Measurements from ENCODE around the gene AGTPBP1.

The AGTPBP1 gene

GRCh38 chr9:85528607-85529006, 213.1 kb downstream of the AGTPBP1 start:
- DNase-seq, result no peak

GRCh38 chr9:85528142-85528541, 213.6 kb downstream of the AGTPBP1 start:
- DNase-seq, result no peak

DNA sequence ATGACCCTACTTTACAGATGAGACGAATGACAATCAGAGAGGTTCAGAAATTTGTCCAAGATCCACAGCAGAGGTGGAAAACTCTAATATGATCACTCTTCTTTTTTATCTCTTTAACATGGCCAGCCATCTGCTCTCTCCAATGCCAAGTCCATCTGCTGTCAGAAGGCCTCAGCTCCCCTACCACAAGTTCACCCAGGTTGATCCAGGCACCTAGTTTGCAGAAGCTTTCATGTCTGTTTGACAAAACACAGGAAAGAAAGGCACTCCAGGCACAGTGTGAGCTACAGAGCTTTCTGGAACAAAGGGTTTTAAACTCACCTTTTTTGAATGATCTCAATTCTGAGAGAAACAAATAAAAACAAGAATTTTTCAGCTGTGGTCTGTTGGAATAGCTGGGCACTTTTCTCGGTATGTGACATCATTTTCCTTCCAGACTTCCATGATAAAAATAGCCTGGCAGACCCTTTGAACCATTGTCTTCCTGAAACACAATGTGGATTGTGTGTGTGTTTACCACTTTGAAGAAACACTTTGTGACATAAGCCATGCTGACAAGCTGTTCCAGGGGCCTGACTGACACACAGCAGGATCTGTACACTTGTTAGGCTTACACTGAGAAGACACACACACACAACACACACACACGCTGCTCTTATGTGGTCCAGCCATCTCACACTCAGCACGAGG, 214.3 kb downstream of the AGTPBP1 start:
- DNase-seq, result no peak

DNA sequence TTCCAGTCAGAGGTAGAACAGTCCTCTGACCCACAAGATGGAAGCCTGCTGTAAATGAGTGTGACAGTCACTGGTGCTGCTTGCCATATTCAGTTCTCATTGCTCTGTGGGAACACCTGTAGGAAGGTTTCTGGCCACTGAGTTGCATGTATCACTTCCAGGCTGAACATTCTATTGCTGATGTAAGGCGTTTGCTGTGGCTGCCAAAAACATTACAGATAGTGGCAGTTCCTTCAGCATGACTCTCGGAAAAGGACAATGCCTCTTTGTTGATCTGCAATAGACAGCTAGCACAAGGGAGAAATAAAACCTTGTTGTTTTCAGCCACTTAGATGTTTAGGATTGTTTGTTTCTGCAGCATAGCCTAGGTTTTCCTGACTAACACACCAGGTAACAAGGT, 217.2 kb downstream of the AGTPBP1 start:
- DNase-seq, result no peak

GRCh38 chr9:85523202-85523601, 218.6 kb downstream of the AGTPBP1 start:
- DNase-seq, result no peak

DNA sequence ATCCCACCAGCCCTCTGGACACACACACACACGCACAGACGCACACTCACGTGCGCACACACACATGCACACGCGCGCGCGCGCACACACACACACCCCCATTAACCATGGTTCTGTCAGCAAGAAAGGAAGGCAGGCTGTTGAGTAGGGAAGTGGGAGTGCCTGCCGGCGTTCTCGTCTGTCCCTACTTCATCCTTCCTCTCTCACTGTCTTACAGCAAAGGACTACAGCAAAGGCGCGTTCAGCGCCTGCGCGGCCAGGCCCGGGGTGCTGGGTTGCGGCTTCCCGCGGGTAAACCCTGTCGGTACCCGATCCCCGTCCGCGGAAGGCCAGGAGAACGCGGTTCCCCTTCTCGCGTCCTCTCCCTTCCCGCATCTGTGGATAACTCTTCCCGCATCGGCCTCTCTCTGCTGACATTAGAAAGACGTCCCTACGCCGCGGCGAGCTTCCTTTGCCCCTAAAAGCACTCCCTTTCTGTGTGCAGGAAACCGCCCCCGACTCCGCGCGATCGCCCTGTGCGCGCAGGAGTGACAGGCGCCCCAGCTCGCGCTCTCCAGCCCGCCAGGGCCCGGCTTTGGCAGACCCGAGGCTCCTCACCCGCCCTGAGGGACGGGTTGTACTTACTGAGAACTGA, 219.2 kb downstream of the AGTPBP1 start:
- DNase-seq, result peak; percentile 47

DNA sequence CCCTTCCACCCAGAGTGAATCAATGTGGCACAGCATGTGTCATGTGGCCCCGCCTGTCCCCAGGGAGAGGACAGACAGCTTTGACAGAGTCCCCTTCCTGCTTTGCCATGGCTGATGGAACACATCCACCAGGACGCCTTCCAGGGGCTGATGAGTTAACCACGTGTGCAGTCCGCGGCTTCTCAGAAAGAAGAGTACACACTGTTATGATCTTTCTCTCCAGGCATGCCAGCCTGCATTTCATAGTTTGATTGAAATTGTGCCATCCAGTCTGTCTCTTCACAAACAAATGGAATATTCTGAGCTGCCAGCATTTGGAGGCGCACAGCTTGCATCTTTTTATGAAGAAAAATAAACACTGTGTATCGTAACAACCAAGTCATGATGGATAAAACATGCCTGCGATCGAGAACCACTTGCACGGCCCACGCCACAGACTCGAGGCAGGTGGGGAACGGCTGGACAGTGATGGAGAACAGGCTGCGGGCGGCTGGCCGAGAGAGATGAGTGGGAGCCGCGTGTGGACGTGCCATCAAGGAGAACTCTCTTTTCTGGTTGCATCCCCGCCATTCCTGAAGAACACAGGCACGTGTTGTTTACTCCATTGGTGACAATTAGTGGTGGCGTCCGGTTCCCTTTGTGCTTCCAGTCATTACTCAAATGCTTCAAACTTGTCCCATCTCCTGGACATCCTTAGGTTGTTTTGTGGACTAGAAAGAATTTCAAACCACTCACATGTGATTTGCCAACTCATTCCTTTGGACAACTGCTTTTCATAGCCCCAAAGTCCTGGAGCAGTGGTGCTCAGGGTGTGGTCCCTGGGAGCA, 220.2 kb downstream of the AGTPBP1 start:
- no peak for DNase-seq

DNA sequence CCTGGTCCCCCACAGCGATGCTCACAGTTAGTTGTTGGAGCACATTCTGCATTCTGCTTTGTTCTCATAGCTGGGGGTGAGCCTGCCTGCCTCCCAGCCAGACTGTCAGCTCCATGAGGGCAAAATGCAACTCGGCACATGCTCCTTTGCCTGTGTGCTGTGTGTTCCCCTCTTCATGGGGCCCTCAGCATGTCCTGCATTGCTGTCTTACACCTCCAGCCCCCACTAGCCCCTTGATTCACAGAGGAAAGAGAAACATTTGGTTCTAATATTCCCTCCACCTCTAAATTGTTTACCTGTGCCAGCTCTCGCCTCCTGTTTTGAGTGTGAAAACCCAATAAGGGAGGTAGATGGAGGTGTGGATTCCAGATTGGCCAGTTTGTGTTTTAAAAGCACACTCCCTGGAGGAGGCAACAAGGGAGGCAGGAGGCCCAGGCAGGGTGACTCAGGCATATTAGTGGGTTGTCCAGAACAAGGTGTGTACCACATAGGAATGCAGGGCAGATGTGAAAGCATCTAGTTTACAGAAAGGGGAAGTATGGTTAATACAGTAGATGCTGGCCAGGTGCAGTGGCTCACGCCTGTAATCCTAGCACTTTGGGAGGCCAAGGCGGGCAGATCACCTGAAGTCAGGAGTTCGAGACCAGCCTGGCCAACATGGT, 224.6 kb downstream of the AGTPBP1 start:
- no peak for DNase-seq

- no peak for DNase-seq
Measured at GRCh38 chr9:85516455-85516854, 225.3 kb downstream of the AGTPBP1 start.

- DNase-seq, result no peak
Measured at GRCh38 chr9:85515021-85515420, 226.7 kb downstream of the AGTPBP1 start.

DNA sequence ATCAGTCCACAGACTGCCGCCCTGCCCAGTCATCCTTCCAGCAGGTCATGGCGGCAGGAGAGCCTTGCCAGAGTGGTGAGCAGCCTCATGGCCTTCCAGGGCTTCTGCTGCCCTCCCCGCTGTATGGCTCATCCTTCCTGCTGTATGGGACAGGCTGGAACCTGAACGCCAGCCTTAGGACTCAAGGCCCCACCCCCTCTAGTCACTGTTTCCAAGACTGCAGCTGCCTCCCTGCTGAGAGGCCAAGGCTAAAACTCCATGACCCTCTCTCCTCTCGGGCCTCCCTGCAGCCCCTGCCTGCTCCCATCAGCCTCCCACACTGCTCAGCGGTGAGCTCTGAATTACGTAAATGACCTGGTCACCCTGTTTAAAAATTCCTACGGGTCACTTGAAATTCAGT, 227.5 kb downstream of the AGTPBP1 start:
- DNase-seq, result no peak

DNA sequence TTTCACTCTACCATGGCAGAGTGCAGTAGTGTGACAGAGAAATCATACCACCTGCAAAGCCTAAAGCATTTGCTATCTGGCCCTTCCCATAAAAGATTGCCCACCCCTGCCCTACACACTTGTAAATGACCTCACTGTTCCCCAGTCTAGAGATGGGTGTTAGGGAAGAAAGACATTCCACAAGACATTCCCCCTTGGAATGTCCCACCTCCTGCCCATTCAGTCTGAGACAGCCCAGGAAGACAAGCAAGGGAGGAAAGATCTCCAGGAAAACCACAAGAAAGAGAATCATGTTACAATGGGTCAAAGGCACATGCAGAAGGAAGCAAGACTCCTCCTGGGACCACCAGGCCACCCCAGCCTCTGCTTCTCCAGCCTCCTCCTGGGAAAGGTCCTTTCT, 230.0 kb downstream of the AGTPBP1 start:
- no peak for DNase-seq

- DNase-seq, result no peak
Measured at GRCh38 chr9:85510830-85511504, 230.8 kb downstream of the AGTPBP1 start.

DNA sequence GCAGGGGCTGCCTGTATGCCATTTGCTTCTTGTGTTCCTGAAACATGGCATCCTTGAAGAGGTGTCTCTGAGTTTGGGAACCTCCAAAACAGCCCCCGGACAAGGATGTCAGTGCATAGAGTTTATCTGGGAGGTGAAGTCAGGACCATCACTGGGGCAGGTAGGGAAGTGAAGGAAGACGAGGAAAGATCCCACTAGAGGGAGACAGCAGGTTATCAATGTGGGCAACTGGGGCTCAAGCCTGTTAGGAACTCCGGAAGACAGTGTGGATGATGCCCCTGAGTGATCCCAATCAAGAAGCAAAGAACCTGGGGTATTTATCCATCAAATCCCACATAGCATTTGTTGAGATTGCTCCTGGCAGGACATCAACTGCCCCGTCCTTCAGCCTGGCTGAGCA, 233.1 kb downstream of the AGTPBP1 start:
- no peak for DNase-seq

DNA sequence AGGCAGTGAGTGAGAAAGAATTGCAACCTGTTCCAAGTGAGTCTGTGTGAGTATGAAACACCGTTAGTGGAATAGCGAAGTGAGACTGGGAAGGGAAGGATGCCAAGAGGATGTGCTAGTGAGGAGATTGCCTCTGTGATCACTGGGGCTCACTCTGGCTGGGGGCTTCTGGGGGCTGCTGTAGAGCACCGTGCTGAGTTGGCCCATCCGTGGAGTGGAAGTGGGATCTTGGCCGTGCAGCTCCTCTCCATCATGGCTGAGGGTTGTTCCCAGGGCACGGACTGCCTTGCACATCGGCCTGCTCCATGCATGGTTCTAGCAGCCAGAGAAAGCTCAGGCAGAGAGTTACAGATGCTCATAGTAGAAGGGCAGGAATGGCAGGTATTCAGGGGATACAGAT, 236.1 kb downstream of the AGTPBP1 start:
- DNase-seq, result no peak

DNA sequence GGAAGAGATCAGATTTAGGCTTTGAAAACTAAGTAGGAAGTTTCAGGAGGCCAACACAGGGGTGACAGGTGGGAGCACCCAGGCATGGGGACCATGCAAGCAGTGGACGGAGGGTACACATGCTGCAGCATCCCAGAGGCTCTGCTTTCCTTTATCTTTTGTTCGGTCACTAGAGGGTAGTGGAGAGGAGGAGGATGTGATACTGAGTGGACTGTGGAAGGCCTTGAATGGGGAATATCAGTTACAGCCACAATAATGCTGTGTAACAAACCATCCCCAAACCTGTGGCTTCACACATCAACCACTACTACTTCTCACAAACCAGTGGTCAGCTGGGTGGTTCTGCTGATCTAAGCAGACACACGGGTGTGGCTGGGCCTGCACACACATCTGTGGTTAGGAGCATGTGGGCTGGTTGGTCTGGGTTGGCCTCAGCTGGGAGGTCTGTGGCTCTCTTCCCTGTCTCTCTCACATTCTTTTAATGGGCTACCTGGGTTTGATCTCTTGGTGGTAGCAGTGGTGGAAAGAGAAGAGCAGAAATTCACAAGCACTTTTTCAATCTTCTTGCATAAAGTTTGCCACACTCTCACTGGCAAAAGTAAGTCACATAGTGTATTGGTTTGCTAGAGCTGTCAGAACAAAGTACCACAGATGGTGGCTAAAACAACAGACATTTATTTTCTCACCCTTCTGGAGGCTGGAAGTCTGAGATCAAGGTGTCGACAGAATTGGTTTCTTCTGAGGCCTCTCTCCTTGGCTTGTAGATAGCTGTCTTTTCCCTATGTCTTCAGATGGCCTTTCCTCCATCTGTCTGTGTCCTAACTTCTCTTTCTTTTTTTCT, 238.7 kb downstream of the AGTPBP1 start:
- DNase-seq, result no peak

DNA sequence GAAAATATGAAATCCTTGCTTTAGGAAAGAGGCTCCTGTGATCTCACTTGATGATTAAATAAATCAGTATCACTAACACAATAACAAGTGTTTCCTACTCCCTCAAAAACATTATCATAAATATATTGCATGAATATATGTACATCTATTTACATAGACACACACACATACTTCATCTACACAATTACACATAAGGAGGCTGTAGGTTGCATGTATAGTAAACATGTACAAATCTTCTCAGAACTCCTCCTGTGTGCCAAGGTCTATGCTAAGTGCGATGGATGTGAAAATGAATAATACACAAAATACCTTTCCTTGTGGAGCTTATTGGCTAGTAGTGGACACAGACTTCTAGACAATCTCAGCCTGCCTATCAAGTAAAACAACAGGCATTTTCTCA, 239.9 kb downstream of the AGTPBP1 start:
- no peak for DNase-seq

DNA sequence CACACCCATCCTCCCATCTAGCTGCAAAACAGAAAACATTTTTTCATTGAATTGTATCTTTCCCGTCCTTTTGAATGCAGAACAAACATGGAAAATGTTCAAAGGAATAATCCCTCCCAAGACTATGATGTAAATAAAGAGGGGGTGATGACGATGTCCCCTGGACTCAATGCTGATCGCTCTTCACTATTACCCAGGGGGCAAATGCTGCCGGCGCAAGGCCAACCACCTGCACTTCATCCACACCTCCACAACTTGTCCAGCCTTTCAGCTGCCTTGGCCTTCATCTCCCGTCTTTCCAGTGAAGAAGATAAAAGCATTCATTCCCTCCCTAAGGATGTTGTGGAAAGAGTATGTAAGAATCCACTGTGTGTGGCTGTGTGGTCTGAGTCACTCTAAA, 240.3 kb downstream of the AGTPBP1 start:
- no peak for DNase-seq
